HG03135 (cell line): ENCODE data around the gene SPSB1.

Experiments
- ATAC-seq: cut with Tn5 transposase; IDR thresholded peaks from one replicate; pipeline ENCODE4 v1.9.1; 2021; ENCODE audit warnings: mild to moderate bottlenecking, moderate library complexity; ENCODE audit not compliant: unreplicated experiment

The SPSB1 gene

DNA sequence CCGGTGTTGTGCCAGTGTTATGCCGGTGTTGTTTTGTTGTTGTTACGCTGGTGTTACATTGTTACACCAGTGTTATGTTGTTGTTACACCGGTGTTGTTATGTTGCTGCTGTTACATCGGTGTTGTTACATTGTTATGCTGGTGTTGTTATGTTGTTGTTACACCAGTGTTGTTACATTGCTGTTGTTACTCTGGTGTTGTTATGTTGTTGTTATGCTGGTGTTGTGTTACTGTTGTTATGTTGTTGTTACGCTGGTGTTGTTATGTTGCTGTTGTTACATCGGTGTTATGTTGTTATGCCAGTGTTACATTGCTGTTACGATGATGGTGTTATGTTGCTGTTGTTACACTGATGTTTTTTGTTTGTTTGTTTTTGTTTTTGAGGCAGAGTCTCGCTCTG is 34.1 kb upstream of the SPSB1 start:
- ATAC-seq = no peak

DNA sequence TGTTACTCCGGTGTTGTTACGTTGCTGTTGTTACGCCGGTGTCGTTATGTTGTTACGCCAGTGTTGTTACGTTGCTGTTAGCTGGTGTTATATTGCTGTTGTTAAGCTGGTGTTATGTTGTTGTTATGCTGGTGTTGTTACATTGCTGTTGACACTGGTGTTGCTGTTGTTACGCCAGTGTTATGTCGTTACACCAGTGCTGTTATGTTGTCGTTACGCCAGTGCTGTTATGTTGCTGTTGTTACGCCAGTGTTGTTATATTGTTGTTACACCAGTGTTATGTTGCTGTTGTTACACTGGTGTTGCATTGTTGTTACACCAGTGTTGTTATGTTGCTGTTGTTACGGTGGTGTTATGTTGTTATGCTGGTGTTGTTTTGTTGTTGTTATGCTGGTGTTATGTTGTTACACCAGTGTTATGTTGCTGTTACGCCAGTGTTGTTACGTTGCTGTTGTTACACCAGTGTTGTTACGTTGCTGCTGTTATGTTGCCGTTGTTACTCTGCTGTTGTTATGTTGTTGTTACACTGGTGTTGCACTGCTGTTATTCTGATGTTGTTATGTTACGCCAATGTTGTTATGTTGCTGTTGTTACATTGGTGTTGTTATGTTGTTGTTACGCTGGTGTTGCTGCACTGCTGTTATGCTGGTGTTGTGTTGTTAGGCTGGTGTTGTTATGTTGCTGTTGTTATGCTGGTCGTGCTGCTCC is 32.5 kb upstream of the SPSB1 start:
- ATAC-seq = no peak

DNA sequence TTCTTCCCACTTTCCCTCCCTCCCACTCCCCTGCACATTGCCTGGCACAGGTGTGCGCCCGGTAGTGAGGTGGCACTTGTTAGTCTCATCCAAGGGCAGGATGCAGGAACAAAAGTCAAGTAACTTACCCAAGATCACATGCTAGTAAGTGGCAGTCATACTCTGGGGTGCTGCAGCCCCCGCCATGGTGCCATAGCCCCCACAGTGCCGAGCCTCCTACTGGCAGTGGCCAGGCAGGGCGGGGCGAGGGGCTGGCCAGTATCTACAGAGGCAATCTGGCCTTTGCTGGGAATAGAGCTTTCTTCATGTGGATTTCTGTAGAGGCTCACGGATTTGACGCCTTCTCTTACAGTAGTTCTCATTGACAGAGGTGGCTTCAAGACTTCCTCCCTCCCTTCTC is 31.2 kb upstream of the SPSB1 start:
- ATAC-seq = no peak

DNA sequence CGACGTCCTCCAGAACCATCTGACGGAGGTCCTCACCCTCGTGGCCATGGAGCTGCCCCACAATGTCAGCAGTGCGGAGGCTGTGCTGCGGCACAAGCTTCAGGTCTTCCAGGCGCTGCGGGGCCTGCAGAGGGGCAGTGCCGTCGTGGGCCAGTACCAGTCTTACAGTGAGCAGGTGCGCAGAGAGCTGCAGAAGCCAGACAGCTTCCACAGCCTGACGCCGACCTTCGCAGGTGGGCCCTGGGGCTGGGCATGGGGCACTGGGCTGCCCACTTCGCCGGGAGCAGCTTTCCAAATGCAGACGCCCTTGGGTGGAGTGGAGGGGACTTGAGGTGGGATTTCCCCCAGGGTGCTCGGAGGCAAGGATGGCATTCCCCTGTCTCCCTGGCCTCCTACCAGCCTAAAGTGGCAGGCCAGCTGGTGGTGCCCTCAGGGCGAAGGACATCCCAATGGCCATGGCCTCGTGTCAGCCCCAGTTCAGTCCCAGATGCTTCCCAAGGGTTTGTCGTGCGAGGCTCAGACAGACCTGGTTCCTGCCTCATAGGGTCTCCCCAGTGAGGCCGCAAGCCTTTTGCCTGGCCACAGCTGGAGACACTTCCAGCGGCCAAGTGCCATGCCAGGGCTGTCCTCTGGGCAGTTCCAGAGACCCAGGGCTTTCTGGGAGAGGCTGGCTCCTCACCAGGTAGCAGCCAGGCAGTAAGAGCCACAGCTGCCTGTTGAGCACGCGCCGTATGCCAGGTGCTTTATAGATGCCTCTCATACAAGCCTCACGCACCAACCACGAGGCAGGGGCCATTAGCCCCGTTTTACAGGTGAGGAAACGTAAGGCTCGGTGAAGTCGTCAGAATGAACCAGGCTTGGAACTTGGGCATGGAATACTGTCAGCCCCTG is 30.4 kb upstream of the SPSB1 start:
- no peak for ATAC-seq

DNA sequence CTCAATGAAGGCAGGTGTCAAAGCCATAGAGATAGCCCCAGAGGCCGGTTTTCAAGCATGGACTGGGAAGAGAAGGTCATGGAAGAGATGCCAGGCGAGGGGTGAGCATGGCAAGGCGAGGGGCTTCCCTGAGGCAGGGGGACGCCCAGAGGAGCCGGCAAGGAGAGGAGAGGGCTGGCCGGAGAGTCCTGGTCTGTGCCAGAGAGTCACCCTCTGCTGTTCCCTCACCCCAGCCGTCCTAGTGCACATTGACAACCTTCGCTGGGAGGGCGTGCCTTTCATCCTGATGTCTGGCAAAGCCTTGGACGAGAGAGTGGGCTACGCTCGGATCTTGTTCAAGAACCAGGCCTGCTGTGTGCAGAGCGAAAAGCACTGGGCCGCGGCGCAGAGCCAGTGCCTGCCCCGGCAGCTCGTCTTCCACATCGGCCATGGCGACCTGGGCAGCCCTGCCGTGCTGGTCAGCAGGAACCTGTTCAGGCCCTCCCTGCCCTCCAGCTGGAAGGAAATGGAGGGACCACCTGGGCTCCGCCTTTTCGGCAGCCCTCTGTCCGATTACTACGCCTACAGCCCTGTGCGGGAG is 29.3 kb upstream of the SPSB1 start:
- no peak for ATAC-seq

DNA sequence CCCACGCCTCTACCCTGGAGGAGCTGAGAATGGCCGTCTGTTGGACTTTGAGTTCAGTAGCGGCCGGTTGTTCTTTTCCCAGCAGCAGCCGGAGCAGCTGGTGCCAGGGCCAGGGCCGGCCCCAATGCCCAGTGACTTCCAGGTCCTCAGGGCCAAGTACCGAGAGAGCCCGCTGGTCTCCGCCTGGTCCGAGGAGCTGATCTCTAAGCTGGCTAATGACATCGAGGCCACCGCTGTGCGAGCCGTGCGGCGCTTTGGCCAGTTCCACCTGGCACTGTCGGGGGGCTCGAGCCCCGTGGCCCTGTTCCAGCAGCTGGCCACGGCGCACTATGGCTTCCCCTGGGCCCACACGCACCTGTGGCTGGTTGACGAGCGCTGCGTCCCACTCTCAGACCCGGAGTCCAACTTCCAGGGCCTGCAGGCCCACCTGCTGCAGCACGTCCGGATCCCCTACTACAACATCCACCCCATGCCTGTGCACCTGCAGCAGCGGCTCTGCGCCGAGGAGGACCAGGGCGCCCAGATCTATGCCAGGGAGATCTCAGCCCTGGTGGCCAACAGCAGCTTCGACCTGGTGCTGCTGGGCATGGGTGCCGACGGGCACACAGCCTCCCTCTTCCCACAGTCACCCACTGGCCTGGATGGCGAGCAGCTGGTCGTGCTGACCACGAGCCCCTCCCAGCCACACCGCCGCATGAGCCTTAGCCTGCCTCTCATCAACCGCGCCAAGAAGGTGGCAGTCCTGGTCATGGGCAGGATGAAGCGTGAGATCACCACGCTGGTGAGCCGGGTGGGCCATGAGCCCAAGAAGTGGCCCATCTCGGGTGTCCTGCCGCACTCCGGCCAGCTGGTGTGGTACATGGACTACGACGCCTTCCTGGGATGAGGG is 28.5 kb upstream of the SPSB1 start:
- no peak for ATAC-seq

DNA sequence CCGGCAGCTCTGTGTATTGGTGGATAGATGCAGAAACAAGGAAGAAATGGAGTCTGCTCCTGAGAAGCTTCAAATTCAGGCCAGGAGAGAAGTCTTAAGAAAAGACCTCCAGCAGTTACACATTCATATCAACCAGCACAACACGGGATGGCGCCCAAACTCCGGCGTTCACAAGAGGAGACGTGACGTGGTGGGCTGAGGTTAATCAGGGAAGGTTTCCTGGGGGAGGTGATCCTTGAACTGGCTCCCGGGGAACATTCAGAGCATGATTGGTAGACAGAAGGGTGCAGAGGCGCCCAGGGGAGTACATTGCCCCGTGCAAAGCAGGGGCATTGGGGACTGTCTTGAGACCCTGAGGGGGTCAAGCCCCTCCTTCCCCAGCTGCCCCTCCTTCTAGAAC is 27.7 kb upstream of the SPSB1 start:
- ATAC-seq = no peak

DNA sequence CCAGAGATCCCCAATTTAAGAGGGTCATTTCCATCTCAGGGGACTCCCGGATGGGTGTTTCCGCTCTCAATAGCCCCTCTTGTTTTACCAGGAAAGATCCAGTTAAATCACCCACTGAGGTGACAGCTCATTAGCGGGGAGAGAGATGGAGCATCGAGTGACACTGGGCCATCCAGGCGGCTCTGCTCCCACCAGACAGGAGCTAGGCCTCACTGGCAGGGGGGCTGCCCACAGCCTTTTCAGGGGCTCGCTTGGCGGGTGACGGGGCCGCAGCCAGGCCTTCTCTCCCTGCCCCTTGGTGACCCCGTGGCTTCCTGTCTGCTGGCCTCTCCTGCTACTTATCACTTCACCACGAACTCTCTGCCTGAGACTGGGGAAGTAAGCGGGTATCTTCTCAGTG is 26.7 kb upstream of the SPSB1 start:
- no peak for ATAC-seq

DNA sequence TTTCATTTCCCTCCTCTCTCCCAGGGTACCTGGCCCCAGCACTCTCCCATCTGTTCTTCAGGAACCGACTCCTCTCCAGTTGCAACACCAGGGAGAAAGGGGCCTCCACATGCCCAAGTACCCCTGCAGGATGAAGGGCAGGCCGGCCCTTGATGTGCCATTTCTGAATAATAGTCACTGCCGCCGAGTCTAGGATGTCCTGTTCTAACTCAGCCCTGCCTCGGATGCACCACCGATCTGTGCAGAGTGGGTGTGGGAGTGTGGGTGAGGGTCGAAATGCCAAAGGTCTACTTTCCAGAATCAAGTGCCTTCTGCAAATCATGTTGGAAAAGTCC is 25.4 kb upstream of the SPSB1 start:
- ATAC-seq = no peak

DNA sequence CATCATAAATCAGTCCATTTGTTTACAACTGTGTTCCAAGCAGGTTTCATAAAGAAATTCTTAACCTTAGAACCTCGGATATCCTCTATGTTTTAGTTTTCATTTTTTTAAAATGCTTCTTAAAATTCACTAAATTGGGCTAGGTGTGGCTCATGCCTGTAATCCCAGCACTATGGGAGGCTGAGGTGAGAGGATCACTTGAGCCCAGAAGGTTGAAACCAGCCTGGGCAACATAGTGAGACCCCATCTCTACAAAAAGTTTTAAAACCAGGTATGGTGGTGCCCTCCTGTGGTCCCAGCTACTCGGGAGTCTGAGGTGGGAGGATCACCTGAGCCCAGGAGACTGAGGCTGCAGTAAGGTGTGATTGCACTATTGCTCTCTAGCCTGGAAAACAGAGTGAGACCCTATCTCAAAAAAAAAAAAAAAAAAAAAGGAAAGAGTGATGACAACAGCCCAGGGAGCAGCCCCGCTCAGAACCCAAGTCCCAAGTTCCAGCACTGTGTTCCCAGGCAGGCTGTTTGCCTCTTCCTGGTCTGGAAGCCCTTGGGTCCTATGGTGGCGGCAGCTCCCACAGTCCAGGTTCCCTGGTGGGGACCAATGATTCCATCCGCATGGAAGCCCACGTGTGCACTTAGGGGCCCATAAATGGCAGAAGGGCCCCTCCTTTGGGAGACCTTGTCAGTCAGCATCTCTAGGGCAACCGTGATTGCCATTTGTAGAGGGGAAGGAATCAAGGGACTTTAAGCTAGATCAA is 24.7 kb upstream of the SPSB1 start:
- no peak for ATAC-seq

DNA sequence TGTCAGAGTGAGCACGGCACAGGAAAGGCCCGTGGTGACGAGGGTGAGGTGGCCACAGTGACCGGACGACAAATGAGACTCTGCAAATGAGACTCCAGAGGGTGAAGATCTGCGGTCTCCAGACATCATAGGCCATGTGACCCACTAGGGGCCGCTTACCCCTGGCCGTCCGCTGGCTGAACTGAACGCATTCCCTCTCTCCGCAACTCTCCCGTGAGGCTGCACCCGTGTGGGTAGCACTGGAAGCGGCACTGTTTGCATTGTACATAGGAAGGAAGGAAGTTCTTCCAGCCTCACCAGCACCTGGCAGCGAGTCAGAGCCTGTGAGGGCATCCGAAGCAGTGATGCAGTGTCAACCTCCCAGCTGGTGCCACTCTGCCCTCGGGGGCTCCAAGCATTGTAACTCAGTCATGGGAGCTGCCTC is 23.6 kb upstream of the SPSB1 start:
- ATAC-seq = no peak

DNA sequence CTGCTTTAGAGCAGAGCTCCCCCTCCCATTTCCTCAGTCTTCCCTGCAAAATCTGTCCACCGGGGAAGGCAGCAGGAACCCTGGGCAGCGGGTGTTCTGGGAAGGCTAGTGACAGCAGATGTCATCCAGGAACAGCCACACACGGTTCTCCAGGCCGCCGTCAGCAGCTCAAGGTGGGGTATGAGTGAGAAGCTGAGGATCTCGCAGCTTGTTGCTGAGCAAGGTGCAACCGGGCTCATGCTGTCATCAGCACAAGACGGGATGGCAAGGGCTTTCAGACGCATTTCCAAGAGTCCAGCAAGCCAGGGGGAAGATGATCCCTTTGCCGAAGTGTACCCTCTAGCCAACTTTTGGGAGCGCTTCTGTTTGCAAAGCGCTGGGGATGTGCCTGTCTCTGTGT is 23.0 kb upstream of the SPSB1 start:
- no peak for ATAC-seq

DNA sequence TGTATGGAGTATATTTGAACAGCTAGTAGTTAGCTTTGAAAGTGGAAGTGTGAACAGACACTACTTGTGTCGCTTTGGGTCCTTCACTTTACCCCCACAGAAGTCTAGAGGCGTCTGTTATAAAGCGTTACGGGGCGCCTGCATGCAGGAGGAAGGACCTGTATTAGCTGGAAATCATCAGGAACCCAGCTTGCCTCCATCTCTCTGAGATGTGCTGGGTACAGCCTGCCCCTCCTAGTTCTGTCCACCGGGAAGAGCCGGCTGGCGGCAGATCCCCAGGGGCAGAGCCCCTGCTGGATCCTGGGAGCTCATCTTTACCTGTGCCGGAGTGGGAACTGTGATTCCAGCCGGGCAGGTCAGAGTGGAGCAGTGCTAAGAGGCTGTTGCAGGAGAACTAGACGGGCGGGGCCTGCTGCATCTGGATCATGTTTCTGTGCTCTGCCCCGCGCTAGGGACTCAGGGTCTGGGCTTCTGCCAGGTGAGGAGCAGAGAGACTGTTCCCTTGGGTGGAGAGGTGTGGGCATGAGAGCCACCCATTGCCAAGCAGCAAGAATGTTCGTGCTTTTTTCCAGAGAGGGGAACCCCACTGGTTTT is 22.3 kb upstream of the SPSB1 start:
- no peak for ATAC-seq

DNA sequence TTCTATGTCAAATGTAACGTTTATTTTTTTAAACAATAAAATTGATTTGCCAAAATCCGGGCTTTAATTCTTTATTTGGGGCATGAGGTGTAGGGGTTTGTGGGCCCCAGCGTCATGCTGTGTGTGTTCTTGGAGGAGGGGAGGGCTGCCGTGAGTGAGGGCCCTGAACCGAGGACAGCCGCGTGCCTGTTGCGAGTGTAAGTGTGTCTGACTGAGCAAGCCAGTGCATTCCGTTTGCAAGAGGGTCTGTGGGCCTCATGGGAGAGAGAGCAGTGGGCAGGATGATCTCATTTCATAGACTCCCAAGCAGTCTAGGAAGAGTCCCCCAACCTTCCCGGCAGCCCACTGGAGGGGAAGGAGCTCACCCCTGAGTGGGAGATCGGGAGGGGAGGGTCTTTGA is 21.4 kb upstream of the SPSB1 start:
- ATAC-seq = no peak

DNA sequence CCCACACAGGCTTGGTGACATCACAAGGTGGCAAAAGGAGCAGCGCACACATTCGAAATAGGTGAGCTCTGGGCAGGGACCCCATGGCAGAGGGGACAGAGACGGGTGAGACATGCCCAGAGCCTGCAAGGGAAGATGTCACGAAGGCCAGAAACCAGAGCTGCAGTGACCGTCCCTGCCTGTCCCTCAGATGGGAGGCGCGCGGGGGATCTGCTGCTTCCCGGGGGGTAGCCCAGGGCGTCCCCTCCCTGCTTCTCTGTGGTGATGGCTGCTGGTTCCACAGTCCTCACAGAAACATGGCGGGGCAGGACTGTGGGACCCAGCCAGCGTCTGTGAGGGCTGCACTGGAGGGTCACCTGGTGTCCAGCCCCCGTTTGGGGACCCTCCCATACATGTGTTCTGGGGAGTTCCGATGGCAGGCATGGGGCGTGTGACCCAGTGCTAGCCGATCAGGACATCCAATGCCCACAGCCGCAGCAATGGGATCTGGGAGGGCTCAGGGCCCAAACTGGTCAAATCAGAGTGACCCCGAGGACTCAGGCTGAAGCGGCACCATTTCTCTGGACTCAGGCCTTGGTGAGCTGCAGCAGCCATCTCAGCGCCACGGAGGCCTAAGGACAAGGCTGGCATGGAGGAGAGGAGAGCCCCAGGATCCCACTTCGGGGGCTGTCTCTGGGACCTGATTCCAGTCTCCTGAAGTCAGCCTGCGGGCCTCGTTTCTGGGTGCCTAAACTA is 20.7 kb upstream of the SPSB1 start:
- no peak for ATAC-seq

DNA sequence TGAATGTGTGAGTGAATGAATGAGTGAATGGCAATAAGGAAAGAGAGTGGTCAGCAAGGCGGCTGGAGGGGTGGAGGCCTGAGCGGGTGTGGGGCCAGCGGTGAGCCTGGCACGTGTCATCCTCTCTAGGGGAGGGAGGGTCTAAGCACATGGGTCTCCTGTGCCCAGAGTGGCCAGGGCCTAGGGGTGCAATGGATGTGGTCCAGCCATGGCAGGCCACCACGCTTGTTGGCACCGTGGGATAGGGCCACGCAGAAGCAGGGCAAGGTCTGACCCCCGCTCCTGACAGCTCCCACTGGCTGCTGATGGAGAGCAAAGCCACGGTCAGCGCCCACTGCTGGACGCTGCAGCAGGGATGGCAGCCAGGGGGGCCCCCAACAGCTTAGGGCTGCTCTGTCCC is 19.5 kb upstream of the SPSB1 start:
- no peak for ATAC-seq

DNA sequence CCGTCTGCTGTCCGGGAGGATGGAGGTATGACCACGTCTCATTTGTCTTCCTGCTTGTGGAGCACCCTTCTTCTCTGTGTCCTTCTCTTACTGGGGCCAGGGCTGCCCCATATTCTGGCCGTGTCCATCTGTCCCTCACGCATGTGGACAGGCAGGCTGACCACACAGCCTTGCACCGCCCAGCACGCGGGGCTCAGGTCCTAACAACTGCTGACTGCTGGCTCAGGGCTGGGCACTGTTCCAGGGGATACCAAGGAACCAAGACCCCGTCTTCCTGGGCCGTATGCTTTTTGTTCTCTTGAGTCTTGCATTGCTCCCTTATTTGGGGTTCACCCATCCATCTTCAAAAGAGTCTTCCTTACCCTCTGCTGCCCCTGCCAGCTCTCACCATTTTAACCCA is 17.5 kb upstream of the SPSB1 start:
- ATAC-seq = no peak

DNA sequence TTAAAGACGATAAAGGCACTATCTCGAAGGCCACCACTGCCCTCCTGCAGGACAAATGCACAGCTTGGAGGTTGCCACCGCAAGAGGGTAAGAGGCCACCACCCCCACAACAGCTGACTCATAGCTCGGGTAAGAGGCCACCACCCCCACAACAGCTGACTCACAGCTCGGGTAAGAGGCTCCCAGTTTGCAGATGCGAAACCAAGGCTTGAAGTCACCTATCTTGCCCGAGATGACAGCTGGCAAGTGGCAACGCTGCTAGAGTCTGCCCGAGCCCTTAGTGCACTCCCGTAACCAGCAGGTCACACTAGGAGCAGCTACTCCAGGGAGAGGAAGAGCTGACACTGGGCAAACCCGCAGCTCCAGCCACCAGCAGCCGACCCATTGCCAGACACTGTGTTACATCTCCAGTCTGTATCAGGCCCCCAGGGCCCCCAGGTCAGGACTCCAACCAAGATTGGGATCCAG is 17.1 kb upstream of the SPSB1 start:
- ATAC-seq = no peak

DNA sequence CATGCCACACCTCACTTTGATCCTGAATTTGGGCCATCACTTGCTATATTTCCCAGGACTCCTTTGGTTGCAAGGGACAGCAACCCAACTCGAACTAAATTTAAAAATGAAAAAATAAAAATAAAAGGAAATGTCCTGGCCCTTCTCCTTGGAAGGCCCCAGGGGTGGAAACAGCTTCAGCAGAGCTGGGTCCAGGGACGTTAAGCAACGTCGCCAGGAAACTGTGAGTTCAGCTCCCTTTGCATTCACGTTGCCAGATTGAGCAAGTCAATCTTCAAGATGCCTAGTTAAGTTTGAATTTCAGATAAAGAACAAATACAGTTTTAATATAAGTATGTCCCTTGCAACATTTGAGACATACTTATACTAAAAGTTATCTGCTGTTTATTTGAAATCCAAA is 14.6 kb upstream of the SPSB1 start:
- ATAC-seq = no peak
